H1 (cell line): ENCODE measurements around the gene OPN3. TPM values are rescaled to one million over a fixed set of nuclear protein-coding genes. Genes with fewer than 3 reads are reported as not detected.

Experiments
- CTCF ChIA-PET: fragments of 300-600 bp; sonication (Branson Sonifier 250); formaldehyde crosslinking; loops from one replicate; lab custom pipeline; 2021; ENCODE audit not compliant: partially characterized antibody; lab: Charles Lee
- POLR2A ChIA-PET: fragments of 300-600 bp; sonication (Branson Sonifier 250); formaldehyde crosslinking; loops from one replicate; lab custom pipeline; 2021; ENCODE audit warnings: inconsistent platforms; ENCODE audit not compliant: partially characterized antibody; lab: Charles Lee
- DNase-seq, 2 experiments: peaks; one replicate each; pipeline versions ENCODE4 v3.0.0 to v3.0.0-alpha.2; 2010 to 2022; ENCODE audit warnings: low spot score in 2 of 2, low read depth in 1 of 2, mixed read lengths in 1 of 2
- FAIRE-seq: peaks from 2 replicates; lab custom pipeline; 2011; peaks lifted over from hg19 to GRCh38; lab: Jason Lieb, UNC
- H2AFZ ChIP-seq: 2 replicates; pipeline ENCODE4 v1.8.1; 2012; ENCODE audit warnings: low read length, inconsistent platforms
- H2AK5ac ChIP-seq: 2 replicates; pipeline ENCODE4 v1.6.1; 2013; ENCODE audit warnings: low read depth, low read length
- H2BK120ac ChIP-seq: replicated peaks from 2 replicates; pipeline ENCODE3; 2013; ENCODE audit warnings: low read depth, low read length, inconsistent platforms
- H2BK12ac ChIP-seq: 2 replicates; pipeline ENCODE4 v1.6.1; 2013; ENCODE audit warnings: low read depth, low read length
- H2BK15ac ChIP-seq: 2 replicates; pipeline ENCODE4 v1.6.1; 2013; ENCODE audit warnings: low read length
- H2BK20ac ChIP-seq: 2 replicates; pipeline ENCODE4 v1.6.1; 2013; ENCODE audit warnings: low read length
- H2BK5ac ChIP-seq: 2 replicates; pipeline ENCODE4 v1.6.1; 2013; ENCODE audit warnings: low read depth, low read length
- H3K14ac ChIP-seq: 2 replicates; pipeline ENCODE4 v1.6.1; 2013; ENCODE audit warnings: inconsistent platforms; ENCODE audit not compliant: insufficient read length
- H3K18ac ChIP-seq: 2 replicates; pipeline ENCODE4 v1.6.1; 2013; ENCODE audit warnings: low read length; ENCODE audit errors: extremely low read depth
- H3K23ac ChIP-seq: 2 replicates; pipeline ENCODE4 v1.6.1; 2013; ENCODE audit warnings: inconsistent platforms; ENCODE audit not compliant: insufficient read length
- H3K23me2 ChIP-seq: 2 replicates; pipeline ENCODE4 v1.6.1; 2013; ENCODE audit warnings: low read depth, low read length
- H3K27ac ChIP-seq: 2 replicates; pipeline ENCODE4 v1.6.1; 2011; ENCODE audit warnings: low read depth, low read length, inconsistent platforms
- H3K27me3 ChIP-seq, 4 experiments: replicated peaks in 1 of 4; 1 replicate in 1 of 4; 2 replicates in 3 of 4; pipeline versions ENCODE4 v1.6.1 to v1.8.1; 2011 to 2013; ENCODE audit warnings: low read length in 3 of 4, mild to moderate bottlenecking in 3 of 4, inconsistent platforms in 2 of 4, mixed read lengths in 2 of 4, moderate library complexity in 1 of 4; ENCODE audit not compliant: control insufficient read depth in 3 of 4, insufficient read depth in 3 of 4; ENCODE audit errors: extremely low read depth in 1 of 4
- H3K36me3 ChIP-seq, 4 experiments: 2 replicates each; pipeline versions ENCODE4 v1.6.1 to v1.8.1; 2011 to 2013; ENCODE audit warnings: mild to moderate bottlenecking in 4 of 4, low read length in 3 of 4, moderate library complexity in 2 of 4, control low read depth in 1 of 4, inconsistent platforms in 1 of 4; ENCODE audit not compliant: insufficient read depth in 4 of 4, control insufficient read depth in 2 of 4
- H3K4ac ChIP-seq: replicated peaks from 2 replicates; pipeline ENCODE3; 2013; ENCODE audit warnings: low read length, low read depth, mixed read lengths, inconsistent platforms; ENCODE audit not compliant: insufficient read length
- H3K4me1 ChIP-seq, 4 experiments: replicated peaks in 1 of 4; 1 replicate in 1 of 4; 2 replicates in 3 of 4; pipeline versions ENCODE4 v1.6.1 to v1.8.1; 2011 to 2013; ENCODE audit warnings: low read length in 3 of 4, inconsistent platforms in 2 of 4, mixed read lengths in 1 of 4; ENCODE audit not compliant: insufficient read depth in 4 of 4, control insufficient read depth in 3 of 4
- H3K4me2 ChIP-seq, 2 experiments: 2 replicates each; pipeline versions ENCODE4 v1.6.1 to v1.8.1; 2011 to 2013; ENCODE audit warnings: low read depth in 2 of 2, low read length in 2 of 2, control low read depth in 1 of 2, inconsistent platforms in 1 of 2, mild to moderate bottlenecking in 1 of 2; ENCODE audit not compliant: insufficient read depth in 1 of 2
- H3K4me3 ChIP-seq, 4 experiments: fragments of 200-600, 300-600 bp in 1 of 4; sonication (generic), shearing (Covaris generic), sonication (Bioruptor Twin) in 1 of 4; 2 replicates each; pipeline versions ENCODE4 v1.5.1 to v1.8.1; 2011 to 2016; ENCODE audit warnings: low read length in 4 of 4, low read depth in 3 of 4, control low read depth in 2 of 4, inconsistent platforms in 2 of 4, mild to moderate bottlenecking in 2 of 4, mixed read lengths in 1 of 4, moderate library complexity in 1 of 4; ENCODE audit not compliant: insufficient read depth in 2 of 4; ENCODE audit errors: extremely low read depth in 1 of 4
- H3K56ac ChIP-seq: replicated peaks from 2 replicates; pipeline ENCODE3; 2013; ENCODE audit warnings: low read depth, mild to moderate bottlenecking, mixed read lengths, low read length, inconsistent platforms; ENCODE audit not compliant: insufficient read length
- H3K79me1 ChIP-seq: 2 replicates; pipeline ENCODE4 v1.6.1; 2013; ENCODE audit warnings: low read depth, low read length, control low read depth
- H3K79me2 ChIP-seq, 2 experiments: 2 replicates each; pipeline versions ENCODE4 v1.6.1 to v1.8.1; 2012 to 2013; ENCODE audit warnings: low read length in 2 of 2, mild to moderate bottlenecking in 2 of 2, inconsistent platforms in 1 of 2; ENCODE audit not compliant: insufficient read depth in 2 of 2, control insufficient read depth in 1 of 2
- H3K9ac ChIP-seq, 4 experiments: replicated peaks in 1 of 4; 1 replicate in 1 of 4; 2 replicates in 3 of 4; pipeline versions ENCODE4 v1.6.1 to v1.8.1; 2011 to 2013; ENCODE audit warnings: low read depth in 3 of 4, low read length in 3 of 4, control low read depth in 2 of 4, mild to moderate bottlenecking in 2 of 4, moderate library complexity in 2 of 4, inconsistent platforms in 1 of 4; ENCODE audit errors: extremely low read depth in 1 of 4
- H3K9me3 ChIP-seq, 2 experiments: 2 replicates each; pipeline versions ENCODE4 v1.6.1 to v1.8.1; 2012 to 2013; ENCODE audit warnings: mild to moderate bottlenecking in 2 of 2, moderate library complexity in 2 of 2, control low read depth in 1 of 2, inconsistent platforms in 1 of 2, low read depth in 1 of 2, low read length in 1 of 2, mixed read lengths in 1 of 2; ENCODE audit not compliant: insufficient read depth in 2 of 2
- H4K20me1 ChIP-seq, 2 experiments: replicated peaks in 1 of 2; 2 replicates each; pipeline versions ENCODE3 to v1.8.1; 2011 to 2013; ENCODE audit warnings: inconsistent platforms in 2 of 2, low read length in 2 of 2, mild to moderate bottlenecking in 1 of 2; ENCODE audit not compliant: insufficient read depth in 2 of 2, control insufficient read depth in 1 of 2
- H4K5ac ChIP-seq: 2 replicates; pipeline ENCODE4 v1.6.1; 2013; ENCODE audit warnings: low read length, low read depth, mixed read lengths, inconsistent platforms; ENCODE audit not compliant: insufficient read length
- H4K8ac ChIP-seq: 2 replicates; pipeline ENCODE4 v1.8.0; 2013; ENCODE audit warnings: mild to moderate bottlenecking, moderate library complexity, low read length, inconsistent platforms; ENCODE audit not compliant: insufficient read depth; ENCODE audit errors: extremely low read depth
- H4K91ac ChIP-seq: replicated peaks from 2 replicates; pipeline ENCODE3; 2013; ENCODE audit warnings: low read length, mixed read lengths, inconsistent platforms; ENCODE audit not compliant: insufficient read length
- BACH1 ChIP-seq: IDR thresholded peaks from 2 replicates; pipeline ENCODE4 v1.6.1; 2012; ENCODE audit warnings: low read length, improper control_type of control experiment
- HDAC2 ChIP-seq, 2 experiments: fragments of 300-600 bp in 1 of 2; sonication (generic) in 1 of 2; IDR thresholded peaks; 2 replicates each; pipeline ENCODE4 v1.6.1; 2011 to 2012; ENCODE audit warnings: low read depth in 2 of 2, low read length in 2 of 2, mild to moderate bottlenecking in 2 of 2, moderate library complexity in 2 of 2, borderline replicate concordance in 1 of 2, inconsistent platforms in 1 of 2
- KDM1A ChIP-seq: fragments of 200-600, 300-600 bp; sonication (generic); IDR thresholded peaks from 2 replicates; pipeline ENCODE4 v1.7.1; 2016; ENCODE audit warnings: mild to moderate bottlenecking, low read length, borderline replicate concordance
- MAFK ChIP-seq: IDR thresholded peaks from 2 replicates; pipeline ENCODE4 v1.6.1; 2012; ENCODE audit warnings: low read depth, mild to moderate bottlenecking, improper control_type of control experiment, low read length
- NRF1 ChIP-seq: IDR thresholded peaks from 2 replicates; pipeline ENCODE4 v1.6.1; 2011; ENCODE audit warnings: mild to moderate bottlenecking, low read depth, low read length, improper control_type of control experiment
- SRF ChIP-seq: IDR thresholded peaks from 2 replicates; pipeline ENCODE4 v1.6.1; 2011; ENCODE audit warnings: mild to moderate bottlenecking, low read depth, low read length, moderate library complexity
- WGBS, 2 experiments: shearing (Covaris generic) in 1 of 2; methylation state at CpG; one replicate each; pipeline versions ENCODE4 v1.1.6 to v1.1.7; 2013 to 2015; ENCODE audit warnings: low lambda C conversion rate in 2 of 2, mixed read lengths in 2 of 2, inconsistent platforms in 1 of 2, low coverage in 1 of 2, missing lambda C conversion rate in 1 of 2; ENCODE audit not compliant: insufficient replicate concordance in 2 of 2, insufficient coverage in 1 of 2, insufficient read length in 1 of 2; ENCODE audit errors: extremely low coverage in 1 of 2, missing lambda C conversion rate in 1 of 2; 5-methylcytosine and 5-hydroxymethylcytosine counted together
- polyA plus RNA-seq, 7 experiments: library from polyadenylated mRNA; depleted of rRNA in 3 of 7; stranded (reverse) in 5 of 7; unstranded in 2 of 7; fragments of >200 nt in 5 of 7; fragments of 200-250 nt in 2 of 7; gene quantifications; 1 replicate in 5 of 7; 2 replicates in 1 of 7; 4 replicates in 1 of 7; pipeline versions ENCODE4 v1.2.1 to v1.2.3, GENCODE V29; 2011 to 2013; ENCODE audit warnings: missing spikeins in 2 of 7, mixed read lengths in 2 of 7
- total RNA-seq: library from RNA; stranded (reverse); fragmentation: NEBNext Ultra II Directional; extraction: Animal tissue kit (Norgen Biotek cat#: 25700); gene quantifications from 2 replicates; pipeline ENCODE4 v1.2.1, GENCODE V29; 2021

OPN3 gene
- total and polyA plus RNA-seq, 2 of the 8 experiments (the other 6 are each of a cell fraction or from before 2014, with no cell fraction given) = 8.8 to 19.4 TPM

GRCh38 chr1:241682921-241683320, 42.8 kb upstream of the OPN3 start:
- H2BK15ac ChIP-seq = no peak overlapping the region
- no peaks in the 10 kb centered on the region for H3K79me2 ChIP-seq
- H2BK5ac ChIP-seq = no peak overlapping the region
- H4K91ac ChIP-seq = no peak overlapping the region
- H3K4me3 ChIP-seq = no peak overlapping the region
- H3K4ac ChIP-seq = no peak overlapping the region
- no peak overlapping the region for H3K14ac ChIP-seq
- no peaks in the 10 kb centered on the region for H3K27me3 ChIP-seq
- no peak overlapping the region for H3K27ac ChIP-seq
- no peak overlapping the region for H2AFZ ChIP-seq
- H4K5ac ChIP-seq = no peak overlapping the region
- no peaks in the 10 kb centered on the region for H3K4me1 ChIP-seq
- H3K23me2 ChIP-seq = no peaks in the 10 kb centered on the region
- FAIRE-seq (no peak), DNase-seq (no peak)
- H2BK20ac ChIP-seq = no peak overlapping the region
- TF ChIP-seq MAFK = no peak
- no peak for TF ChIP-seq BACH1
- no peak for TF ChIP-seq HDAC2 (IDR thresholded peaks at IDR 0.05; ENCODE audit: borderline replicate concordance in 1 of 2, low read depth in 2 of 2, low read length in 2 of 2)
- TF ChIP-seq NRF1 = no peak
- no peak for TF ChIP-seq KDM1A
- no peak for TF ChIP-seq SRF
- no peak overlapping the region for H3K56ac ChIP-seq
- H3K18ac ChIP-seq = no peak overlapping the region
- no peak overlapping the region for H3K9ac ChIP-seq
- no peak overlapping the region for H3K23ac ChIP-seq
- H3K9me3 ChIP-seq = no peaks in the 10 kb centered on the region
- H3K4me2 ChIP-seq = no peak overlapping the region
- no peaks in the 10 kb centered on the region for H3K79me1 ChIP-seq
- H2BK120ac ChIP-seq = no peak overlapping the region
- H2BK12ac ChIP-seq = no peak overlapping the region
- WGBS, 2 experiments = 91% methylated on average over 2 of the region's 2 CpGs; no CpG with 5 or more reads in 1 of the 2 experiments
- no peak overlapping the region for H2AK5ac ChIP-seq
- CTCF ChIA-PET = no interaction called here
- no peak overlapping the region for H4K8ac ChIP-seq
- POLR2A ChIA-PET = no interaction called here
- H4K20me1 ChIP-seq = no peaks in the 10 kb centered on the region
- H3K36me3 ChIP-seq = no peaks in the 10 kb centered on the region
